ENCODE data around the gene TBCK. TPM values are rescaled to one million over a fixed set of nuclear protein-coding genes. Genes with fewer than 3 reads are reported as not detected.

The TBCK gene
- total and polyA plus RNA-seq, 2 experiments from 2014 or later: 13.9 to 28.9 TPM

- no peak for DNase-seq (ENCODE audit: low spot score)
- H3K27me3 ChIP-seq (ENCODE audit: insufficient read depth): no peaks in the 10 kb centered on the region
- H3K27ac Mint-ChIP-seq: no peak overlapping the region
These were observed 220.6 kb downstream of the TBCK start for GRCh38 chr4:106095408-106095807.

More at GRCh38 chr4:106095408-106095807, 220.6 kb downstream of the TBCK start:
- Mint-ChIP-seq H3K4me1 (peaks cover 12% of the 10 kb centered on the region), H3K27me3 (ENCODE audit: insufficient read depth, low read depth, poor library complexity) (no peaks in the 10 kb centered on the region), H3K9me3 (peaks cover 22% of the 10 kb centered on the region), H3K36me3 (ENCODE audit: low read depth) (peaks cover 31% of the 10 kb centered on the region), H3K4me3 (no peak overlapping the region)
- TF ChIP-seq EZH2phosphoT487 (IDR thresholded peaks at IDR 0.05; ENCODE audit: unreplicated experiment): no peak
- TF ChIP-seq ZNF462 (CRISPR knock-in tag; IDR thresholded peaks at IDR 0.05): no peak
- no peak for TF ChIP-seq JUNB (IDR thresholded peaks at IDR 0.05; ENCODE audit: unreplicated experiment)
- TF ChIP-seq POLR2AphosphoS5 (IDR thresholded peaks at IDR 0.05; ENCODE audit: low read depth): no peak
- TF ChIP-seq CTCF (conservative IDR thresholded peaks at IDR 0.05; ENCODE audit: low read depth in 2 of 2): no peak
- TF ChIP-seq ETS1 (IDR thresholded peaks at IDR 0.05): no peak
- no peak for TF ChIP-seq EZH2 (IDR thresholded peaks at IDR 0.05; ENCODE audit: low read depth, unreplicated experiment)
- TF ChIP-seq ZNF331 (CRISPR knock-in tag; IDR thresholded peaks at IDR 0.05; ENCODE audit: low read depth): no peak
- no peak for TF ChIP-seq ZNF114 (CRISPR knock-in tag; IDR thresholded peaks at IDR 0.05)
- no peak for TF ChIP-seq NANOG (IDR thresholded peaks at IDR 0.05; ENCODE audit: borderline replicate concordance)
- TF ChIP-seq CREB1 (CRISPR knock-in tag; IDR thresholded peaks at IDR 0.05; ENCODE audit: low read depth): no peak
- TF ChIP-seq REST (IDR thresholded peaks at IDR 0.05; ENCODE audit: unreplicated experiment): no peak
- TF ChIP-seq STAT1 (IDR thresholded peaks at IDR 0.05; ENCODE audit: unreplicated experiment): no peak
- H3K79me2 ChIP-seq (replicated peaks; ENCODE audit: insufficient read depth): no peaks in the 10 kb centered on the region
- peak; percentile 36; the same call in 1 of the 3 replicates for ATAC-seq
- H3F3A ChIP-seq (replicated peaks; ENCODE audit: low read depth): no peaks in the 10 kb centered on the region
- no peaks in the 10 kb centered on the region for H4K20me1 ChIP-seq (replicated peaks; ENCODE audit: insufficient read depth)
- no peak overlapping the region for H2AFZ ChIP-seq
- H3K4me2 ChIP-seq: no peak overlapping the region
- no peak overlapping the region for H3K4me3 ChIP-seq
- no peak overlapping the region for H3K27ac ChIP-seq (ENCODE audit: low read depth)
- peaks cover 8% of the 10 kb centered on the region; the same call in 1 of the 2 replicates for H3K36me3 ChIP-seq (ENCODE audit: insufficient read depth)
- H3K9me2 ChIP-seq (ENCODE audit: insufficient read depth): no peaks in the 10 kb centered on the region
- no peaks in the 10 kb centered on the region; the same call in 1 of the 2 replicates for H3K4me1 ChIP-seq (ENCODE audit: insufficient read depth)

All from GM23338 (cell line).